Measurements from ENCODE around the gene GALNT7. TPM values are rescaled to one million over a fixed set of nuclear protein-coding genes. Genes with fewer than 3 reads are reported as not detected.
A peak's percentile ranks its signal among the peaks of the same experiment; 100 is the strongest.

The GALNT7 gene
- total RNA-seq, 1 donor from 2014 or later, result 8.2 TPM

DNA sequence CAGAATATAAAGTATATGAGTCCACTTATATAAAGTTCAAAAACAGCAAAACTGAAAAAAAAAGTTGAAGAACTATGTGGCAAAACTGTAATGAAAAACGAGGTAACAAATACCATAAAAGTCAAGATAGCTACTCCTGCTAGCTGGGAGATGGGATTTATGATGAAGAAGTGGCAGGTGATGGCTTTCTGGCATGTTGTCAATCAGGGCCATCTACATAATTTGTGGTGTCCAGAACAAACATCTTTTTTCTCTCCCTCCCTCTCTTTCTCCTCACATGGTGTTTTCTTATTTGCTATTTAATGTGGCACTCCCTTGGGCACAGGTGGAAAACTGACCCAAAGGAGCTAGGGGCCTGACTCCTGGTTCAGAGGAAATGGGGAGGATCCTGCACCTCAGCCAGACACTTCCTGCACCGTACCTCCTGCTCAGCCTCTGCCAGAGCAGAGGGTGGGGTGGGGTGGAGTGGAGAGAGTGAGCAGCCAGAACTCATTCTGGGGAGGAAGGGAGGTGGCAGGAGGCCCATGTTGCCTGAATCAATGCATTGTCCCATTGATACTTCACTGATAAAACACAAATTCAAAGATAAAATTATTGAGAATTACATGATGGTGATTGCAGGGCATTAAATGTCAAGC is 196.9 kb downstream of the GALNT7 start:
- Histone ChIP-seq H3K4me3 (no peak overlapping the region), H3K4me1 (peaks cover 0 to 7% of the 10 kb centered on the region in 2 donors), H3K27me3 (no peaks in the 10 kb centered on the region), H3K36me3 (no peaks in the 10 kb centered on the region), H3K9me3 (no peaks in the 10 kb centered on the region), H3K27ac (peak overlapping the region in 1 of 2 donors; percentile 14)
- TF ChIP-seq, protein P1, sequence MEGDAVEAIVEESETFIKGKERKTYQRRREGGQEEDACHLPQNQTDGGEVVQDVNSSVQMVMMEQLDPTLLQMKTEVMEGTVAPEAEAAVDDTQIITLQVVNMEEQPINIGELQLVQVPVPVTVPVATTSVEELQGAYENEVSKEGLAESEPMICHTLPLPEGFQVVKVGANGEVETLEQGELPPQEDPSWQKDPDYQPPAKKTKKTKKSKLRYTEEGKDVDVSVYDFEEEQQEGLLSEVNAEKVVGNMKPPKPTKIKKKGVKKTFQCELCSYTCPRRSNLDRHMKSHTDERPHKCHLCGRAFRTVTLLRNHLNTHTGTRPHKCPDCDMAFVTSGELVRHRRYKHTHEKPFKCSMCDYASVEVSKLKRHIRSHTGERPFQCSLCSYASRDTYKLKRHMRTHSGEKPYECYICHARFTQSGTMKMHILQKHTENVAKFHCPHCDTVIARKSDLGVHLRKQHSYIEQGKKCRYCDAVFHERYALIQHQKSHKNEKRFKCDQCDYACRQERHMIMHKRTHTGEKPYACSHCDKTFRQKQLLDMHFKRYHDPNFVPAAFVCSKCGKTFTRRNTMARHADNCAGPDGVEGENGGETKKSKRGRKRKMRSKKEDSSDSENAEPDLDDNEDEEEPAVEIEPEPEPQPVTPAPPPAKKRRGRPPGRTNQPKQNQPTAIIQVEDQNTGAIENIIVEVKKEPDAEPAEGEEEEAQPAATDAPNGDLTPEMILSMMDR (IDR thresholded peaks at IDR 0.05), result no peak
- intact Hi-C loops (cut with DNase I), result loop anchor here (5.0 kb wide), 1 partner anchor 48 kb away; no protein-coding TSS in a partner anchor
- DNase-seq (ENCODE audit: low spot score in 2 of 2), result no peak

DNA sequence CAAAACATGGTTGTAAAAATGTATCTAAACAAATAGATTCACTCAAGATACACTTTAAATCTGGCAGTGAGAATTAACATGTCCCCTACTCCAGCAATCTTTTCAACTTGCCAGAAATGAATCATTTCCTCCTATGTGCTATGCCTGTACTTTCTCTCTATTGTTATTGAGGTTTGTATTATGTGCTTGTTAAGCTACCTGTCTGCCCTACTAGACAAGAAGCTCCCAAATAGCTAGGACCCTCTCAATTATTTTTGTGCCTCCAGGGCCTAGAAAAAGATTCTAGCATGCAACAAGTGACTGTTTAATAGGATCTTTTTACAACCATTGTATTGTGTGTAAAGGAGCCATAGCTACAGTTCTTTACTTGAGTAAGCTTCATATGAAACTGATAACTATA is 198.7 kb downstream of the GALNT7 start:
- peak overlapping the region in 1 of 2 donors; percentile 58 for H3K27ac ChIP-seq
- intact Hi-C loops (cut with DNase I), result loop anchor here (5.0 kb wide), 1 partner anchor 50 kb away; no protein-coding TSS in a partner anchor
- no peaks in the 10 kb centered on the region for H3K9me3 ChIP-seq
- TF ChIP-seq, protein P1 (IDR thresholded peaks at IDR 0.05), result no peak
- no peaks in the 10 kb centered on the region for H3K27me3 ChIP-seq
- no peak for DNase-seq (ENCODE audit: low spot score in 2 of 2)
- H3K4me1 ChIP-seq, result peaks cover 0 to 7% of the 10 kb centered on the region in 2 donors
- peak overlapping the region in 1 of 2 donors; percentile 79 for H3K4me3 ChIP-seq
- no peaks in the 10 kb centered on the region for H3K36me3 ChIP-seq

DNA sequence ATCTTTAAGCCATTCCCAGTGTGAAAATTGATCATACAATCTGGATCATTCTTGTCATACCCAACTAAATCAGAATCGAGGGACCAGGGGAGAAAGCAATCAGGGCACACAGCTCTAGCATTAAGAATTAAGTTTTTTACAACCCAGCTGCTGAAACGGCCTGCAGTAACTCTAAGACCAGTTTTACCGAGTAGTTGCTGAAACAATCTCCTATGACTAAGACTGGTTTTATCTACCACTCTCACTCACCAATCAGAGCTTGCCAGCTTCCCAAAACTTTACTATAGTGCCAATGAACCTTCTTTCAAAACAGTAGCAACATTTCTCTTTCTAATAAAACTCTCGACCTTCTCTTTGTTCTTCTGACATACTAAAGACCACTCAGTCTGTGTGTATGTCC is 199.3 kb downstream of the GALNT7 start:
- Histone ChIP-seq H3K4me3 (peak overlapping the region; percentile 28 to 79), H3K4me1 (peaks cover 0 to 7% of the 10 kb centered on the region in 2 donors), H3K36me3 (no peaks in the 10 kb centered on the region), H3K27me3 (no peaks in the 10 kb centered on the region), H3K9me3 (no peaks in the 10 kb centered on the region), H3K27ac (peak overlapping the region in 1 of 2 donors; percentile 19)
- no peak for DNase-seq (ENCODE audit: low spot score in 2 of 2)
- TF ChIP-seq, protein P1 (IDR thresholded peaks at IDR 0.05), result no peak
- intact Hi-C loops (cut with DNase I), result loop anchor here (5.0 kb wide), 1 partner anchor 51 kb away; no protein-coding TSS in a partner anchor

DNA sequence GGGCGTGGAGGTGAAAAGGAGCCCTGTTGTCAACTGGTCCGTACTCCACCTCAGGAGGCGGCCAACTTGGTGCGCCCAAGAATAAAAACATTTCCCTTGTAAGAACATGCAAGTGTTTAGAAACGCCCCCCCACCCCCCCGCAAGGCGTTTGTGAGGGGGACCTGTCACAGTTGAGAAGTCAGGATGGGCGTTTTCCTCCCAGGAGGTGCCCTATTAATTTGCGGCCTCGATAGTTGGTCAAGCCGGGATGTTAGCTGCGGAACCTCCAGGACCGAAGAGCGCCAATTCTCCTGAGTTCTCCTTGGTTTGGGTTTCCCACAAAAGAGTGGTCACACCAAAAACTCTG is 201.5 kb downstream of the GALNT7 start:
- Histone ChIP-seq H3K27me3 (no peaks in the 10 kb centered on the region), H3K27ac (peak overlapping the region; percentile 92 to 97), H3K4me1 (peaks cover 3 to 16% of the 10 kb centered on the region in 2 donors), H3K4me3 (peak overlapping the region; percentile 77 to 79), H3K9me3 (no peaks in the 10 kb centered on the region), H3K36me3 (peaks cover 0 to 3% of the 10 kb centered on the region in 2 donors)
- intact Hi-C loops (cut with DNase I), result loop anchor here (1.0 to 5.0 kb wide), 3 partner anchors 36 to 913 kb away; partner anchors contain the start of genes CEP44, FBXO8 and HMGB2
- peak; percentile 56 to 92 for DNase-seq (ENCODE audit: low spot score in 2 of 2)
- TF ChIP-seq, protein P1 (IDR thresholded peaks at IDR 0.05), result no peak

DNA sequence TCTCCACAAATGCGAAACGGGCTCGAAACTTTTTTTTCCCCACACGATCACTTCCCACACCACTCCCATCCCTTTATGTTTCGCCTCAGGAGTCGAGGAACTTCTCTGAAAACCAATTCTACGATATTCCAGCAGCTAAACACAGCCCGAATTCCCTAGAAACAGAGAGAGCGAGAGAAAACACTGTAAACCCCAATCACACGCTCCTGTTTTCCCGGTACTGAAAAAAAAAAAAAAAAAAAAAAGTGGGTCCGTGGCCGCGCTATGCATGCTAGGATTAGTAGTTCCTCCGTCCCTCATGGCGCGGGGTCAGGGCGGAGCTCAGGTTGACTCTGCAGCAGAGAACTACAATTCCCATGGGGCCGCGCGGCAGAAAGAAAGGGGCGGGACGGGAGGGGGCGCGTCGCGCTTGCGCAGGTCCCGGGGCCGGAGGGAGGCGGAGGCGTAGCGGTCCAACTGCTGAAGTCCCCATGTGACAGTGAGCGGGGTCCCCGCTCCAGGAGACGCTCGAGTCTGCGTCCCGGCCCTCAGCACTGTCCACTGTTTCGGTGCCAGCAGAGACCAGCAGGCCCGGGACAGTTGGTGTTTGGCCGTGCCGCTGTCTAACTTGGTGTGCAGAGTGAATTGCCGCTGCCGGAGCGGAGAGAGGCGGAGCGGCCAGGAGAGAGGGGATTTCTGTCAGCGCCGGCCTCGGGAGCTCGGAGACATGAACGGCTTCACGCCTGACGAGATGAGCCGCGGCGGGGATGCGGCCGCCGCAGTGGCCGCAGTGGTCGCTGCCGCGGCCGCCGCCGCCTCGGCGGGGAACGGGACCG is 202.1 kb downstream of the GALNT7 start, which contains the start of gene SAP30:
SAP30 (plus strand) TSS at position 478 of the 815 bp plus-strand sequence; CDS start at position 707, 229 bp downstream.
- peak within 1 kb of the TSS; percentile 92 to 97 for H3K27ac ChIP-seq
- peaks cover 0 to 3% of the 10 kb centered on the region in 2 donors for H3K36me3 ChIP-seq
- DNase-seq (ENCODE audit: low spot score in 2 of 2), result peak; percentile 94 to 99
- H3K4me1 ChIP-seq, result peaks cover 3 to 21% of the 10 kb centered on the region in 2 donors
- no peaks in the 10 kb centered on the region for H3K27me3 ChIP-seq
- H3K4me3 ChIP-seq, result peak within 1 kb of the TSS; percentile 77 to 79
- intact Hi-C loops (cut with DNase I), result loop anchor here (1.0 to 5.0 kb wide), 3 partner anchors 36 to 913 kb away; partner anchors contain the start of genes CEP44, FBXO8 and HMGB2
- TF ChIP-seq, protein P1 (IDR thresholded peaks at IDR 0.05), result no peak
- H3K9me3 ChIP-seq, result no peaks in the 10 kb centered on the region
